ENCODE results near the gene SLC51A. TPM values are rescaled to one million over a fixed set of nuclear protein-coding genes. Genes with fewer than 3 reads are reported as not detected.

SLC51A gene
- total and polyA plus RNA-seq, 2 donors (not counting 1 experiment from before 2014, with no cell fraction given), result not detected

GRCh38 chr3:196215493-196216020 is 777 bp upstream of the SLC51A start:
- no peak for ATAC-seq (ENCODE audit: low read depth)
- no peak overlapping the region for H3K27ac Mint-ChIP-seq
- Histone ChIP-seq H4K20me1 (ENCODE audit: control insufficient read depth, insufficient read depth, low read length, poor library complexity, severe bottlenecking) (no peaks in the 10 kb centered on the region), H3K9ac (ENCODE audit: low read length) (no peak overlapping the region), H3K4me1 (ENCODE audit: control insufficient read depth in 2 of 2, insufficient read depth in 2 of 2, low read length in 2 of 2) (peaks cover 7 to 15% of the 10 kb centered on the region in 2 donors), H3K4me2 (replicated peaks; ENCODE audit: low read depth, low read length, poor library complexity, severe bottlenecking) (no peak overlapping the region), H3K4me3 (ENCODE audit: control extremely low read depth in 1 of 5, extremely low read depth in 1 of 5, insufficient read depth in 1 of 5, low read depth in 2 of 5, low read length in 4 of 5) (no peak overlapping the region), H3K27me3 (replicated peaks in 1 of 4; ENCODE audit: control extremely low read depth in 1 of 4, control insufficient read depth in 3 of 4, insufficient read depth in 4 of 4, low read length in 3 of 4) (no peaks in the 10 kb centered on the region), H2AFZ (ENCODE audit: insufficient read depth, low read depth, low read length, poor library complexity, severe bottlenecking) (no peak overlapping the region), H3K9me3 (ENCODE audit: control extremely low read depth in 1 of 3, control insufficient read depth in 2 of 3, insufficient read depth in 1 of 3, low read length in 2 of 3) (no peaks in the 10 kb centered on the region), H3K27ac (ENCODE audit: low read length in 2 of 2) (no peak overlapping the region), H3K79me2 (ENCODE audit: control insufficient read depth, insufficient read depth, low read length) (no peaks in the 10 kb centered on the region), H3K36me3 (replicated peaks in 1 of 2; ENCODE audit: control extremely low read depth in 1 of 2, control insufficient read depth in 1 of 2, extremely low read depth in 1 of 2, insufficient read depth in 2 of 2, low read length in 1 of 2) (no peaks in the 10 kb centered on the region)
- intact Hi-C loops (cut with micrococcal nuclease), result no loop called here
- DNase-seq, result no peak
- H3K4me1 Mint-ChIP-seq, result peaks cover 17% of the 10 kb centered on the region
- no peak overlapping the region for H3K4me3 Mint-ChIP-seq
- 84% methylated on average over 5 of the region's 10 CpGs for WGBS (ENCODE audit: insufficient coverage)
- ChIA-PET CTCF (no interaction called here), POLR2A (no interaction called here)
- no peaks in the 10 kb centered on the region for H3K9me3 Mint-ChIP-seq (ENCODE audit: insufficient read depth)
- H3K27me3 Mint-ChIP-seq, result no peaks in the 10 kb centered on the region
- no peak for TF ChIP-seq EZH2 (IDR thresholded peaks at IDR 0.05; ENCODE audit: borderline replicate concordance, insufficient read depth, low read depth, low read length, poor library complexity, severe bottlenecking)
- TF ChIP-seq CTCF (IDR thresholded peaks at IDR 0.05), result no peak

GRCh38 chr3:196216681-196217211 is 412 bp downstream of the SLC51A start:
- no peak for DNase-seq
- intact Hi-C loops (cut with micrococcal nuclease), result no loop called here
- H3K79me2 ChIP-seq (ENCODE audit: control insufficient read depth, insufficient read depth, low read length), result no peaks in the 10 kb centered on the region
- Mint-ChIP-seq H3K4me3 (no peak overlapping the region), H3K9me3 (ENCODE audit: insufficient read depth) (no peaks in the 10 kb centered on the region), H3K27me3 (no peaks in the 10 kb centered on the region), H3K27ac (no peak overlapping the region), H3K4me1 (peaks cover 17% of the 10 kb centered on the region)
- H3K27ac ChIP-seq (ENCODE audit: low read length in 2 of 2), result no peak overlapping the region
- no peak overlapping the region for H3K4me2 ChIP-seq (replicated peaks; ENCODE audit: low read depth, low read length, poor library complexity, severe bottlenecking)
- WGBS (ENCODE audit: insufficient coverage), result 92% methylated on average over 24 of the region's 25 CpGs
- H3K9ac ChIP-seq (ENCODE audit: low read length), result no peak overlapping the region
- H4K20me1 ChIP-seq (ENCODE audit: control insufficient read depth, insufficient read depth, low read length, poor library complexity, severe bottlenecking), result no peaks in the 10 kb centered on the region
- POLR2A ChIA-PET, result interaction anchor here (0.7 kb wide), 1 partner anchor 13 kb away, joined by 8 read pairs; no protein-coding TSS in a partner anchor
- ATAC-seq (ENCODE audit: low read depth), result no peak
- H3K27me3 ChIP-seq (replicated peaks in 1 of 4; ENCODE audit: control extremely low read depth in 1 of 4, control insufficient read depth in 3 of 4, insufficient read depth in 4 of 4, low read length in 3 of 4), result no peaks in the 10 kb centered on the region
- H3K4me3 ChIP-seq (ENCODE audit: control extremely low read depth in 1 of 5, extremely low read depth in 1 of 5, insufficient read depth in 1 of 5, low read depth in 2 of 5, low read length in 4 of 5), result no peak overlapping the region
- peaks cover 7 to 15% of the 10 kb centered on the region in 2 donors for H3K4me1 ChIP-seq (ENCODE audit: control insufficient read depth in 2 of 2, insufficient read depth in 2 of 2, low read length in 2 of 2)
- no peak overlapping the region for H2AFZ ChIP-seq (ENCODE audit: insufficient read depth, low read depth, low read length, poor library complexity, severe bottlenecking)
- no peaks in the 10 kb centered on the region for H3K36me3 ChIP-seq (replicated peaks in 1 of 2; ENCODE audit: control extremely low read depth in 1 of 2, control insufficient read depth in 1 of 2, extremely low read depth in 1 of 2, insufficient read depth in 2 of 2, low read length in 1 of 2)
- CTCF ChIA-PET, result no interaction called here
- no peaks in the 10 kb centered on the region for H3K9me3 ChIP-seq (ENCODE audit: control extremely low read depth in 1 of 3, control insufficient read depth in 2 of 3, insufficient read depth in 1 of 3, low read length in 2 of 3)
- no peak for TF ChIP-seq EZH2 (IDR thresholded peaks at IDR 0.05; ENCODE audit: borderline replicate concordance, insufficient read depth, low read depth, low read length, poor library complexity, severe bottlenecking)
- no peak for TF ChIP-seq CTCF (IDR thresholded peaks at IDR 0.05)

Data from B cell (primary cell).